Effector memory CD4-positive, alpha-beta T cell (primary cell): ENCODE measurements around the gene ATF7.
A peak's percentile ranks its signal among the peaks of the same experiment; 100 is the strongest.
"Not testable (repeated sequence)": the region's sequence is repeated elsewhere in the genome, so short reads cannot be mapped to it uniquely, and the experiment has no call there.

Source experiments
- DNase-seq, 3 donors: peaks; one replicate each; pipeline ENCODE4 v3.0.0-alpha.2; 2020
- H3K27ac ChIP-seq: 2 replicates; pipeline ENCODE4 v1.7.0; 2013; ENCODE audit warnings: mild to moderate bottlenecking, low read length, moderate library complexity; ENCODE audit not compliant: insufficient read depth, poor library complexity, severe bottlenecking
- H3K27me3 ChIP-seq: replicated peaks from 2 replicates; pipeline ENCODE4 v1.7.0; 2013; ENCODE audit warnings: mild to moderate bottlenecking, low read length; ENCODE audit not compliant: insufficient read depth, control insufficient read depth, poor library complexity, severe bottlenecking
- H3K36me3 ChIP-seq: 2 replicates; pipeline ENCODE4 v1.7.0; 2013; ENCODE audit warnings: mild to moderate bottlenecking, low read length, moderate library complexity; ENCODE audit not compliant: control insufficient read depth, insufficient read depth
- H3K4me1 ChIP-seq: 2 replicates; pipeline ENCODE4 v1.7.0; 2013; ENCODE audit warnings: low read length, mild to moderate bottlenecking; ENCODE audit not compliant: control insufficient read depth, insufficient read depth, poor library complexity, severe bottlenecking
- H3K4me3 ChIP-seq: 2 replicates; pipeline ENCODE4 v1.7.0; 2013; ENCODE audit warnings: low read length, low read depth, mild to moderate bottlenecking; ENCODE audit not compliant: insufficient read depth, poor library complexity, severe bottlenecking
- H3K9me3 ChIP-seq: 2 replicates; pipeline ENCODE4 v1.7.0; 2013; ENCODE audit warnings: mild to moderate bottlenecking, low read length, moderate library complexity; ENCODE audit not compliant: control insufficient read depth

The ATF7 gene

DNA sequence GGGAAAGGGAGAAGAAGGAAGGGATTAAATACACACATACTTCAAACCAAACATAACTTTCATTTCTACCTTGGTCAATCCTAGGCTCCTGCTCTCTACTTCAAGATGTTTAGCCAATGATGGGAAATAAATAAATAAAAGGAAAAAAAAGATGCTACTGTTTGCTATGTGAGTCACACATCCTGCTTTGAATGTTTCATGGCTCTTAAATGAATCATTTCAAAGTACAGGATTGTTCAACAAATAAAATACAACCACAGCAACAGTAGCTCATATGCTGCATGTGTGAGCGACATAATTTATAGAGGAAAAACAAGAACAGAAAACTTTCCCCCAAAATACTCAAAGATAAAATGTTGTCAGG, 64.6 kb downstream of the ATF7 start:
- DNase-seq: no peak
- Histone ChIP-seq H3K27ac (no peak overlapping the region), H3K4me3 (no peak overlapping the region)

DNA sequence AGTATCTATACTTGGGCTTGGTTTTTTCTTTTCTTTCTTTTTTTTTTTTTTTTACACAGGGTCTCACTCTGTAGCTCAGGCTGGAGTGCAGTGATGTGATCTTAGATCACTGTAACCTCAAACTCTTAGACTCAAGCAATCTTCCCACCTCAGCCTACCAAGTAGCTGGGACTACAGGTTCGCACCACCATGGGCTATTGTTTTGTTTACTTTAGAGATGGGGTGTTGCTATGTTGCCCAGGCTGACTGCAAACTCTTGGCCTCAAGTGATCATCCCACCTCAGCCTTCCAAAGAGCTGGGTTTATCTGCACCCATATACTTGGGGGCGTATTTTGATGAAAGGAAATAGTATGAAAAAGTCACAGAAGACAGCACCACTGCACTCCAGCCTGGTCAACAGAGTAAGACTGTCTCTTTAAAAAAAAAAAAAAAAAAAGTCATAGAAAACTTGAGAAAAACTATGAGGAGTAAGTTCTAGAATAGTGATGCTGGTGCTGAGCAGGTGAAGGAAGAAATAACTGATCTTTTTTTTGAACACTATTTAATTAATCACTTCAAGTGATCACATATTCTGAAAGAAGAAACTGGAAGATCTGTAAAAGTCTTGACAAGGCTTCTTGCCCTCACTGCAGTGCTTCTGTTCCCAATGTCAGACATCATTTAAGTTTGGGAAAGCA, 65.1 kb downstream of the ATF7 start:
- H3K4me3 ChIP-seq: no peak overlapping the region

More for the DNA sequence above, 64.6 kb downstream of the ATF7 start:
- no peaks in the 10 kb centered on the region for H3K27me3 ChIP-seq
- H3K4me1 ChIP-seq: peaks cover 10% of the 10 kb centered on the region
- H3K9me3 ChIP-seq: no peaks in the 10 kb centered on the region
- no peaks in the 10 kb centered on the region for H3K36me3 ChIP-seq

DNA sequence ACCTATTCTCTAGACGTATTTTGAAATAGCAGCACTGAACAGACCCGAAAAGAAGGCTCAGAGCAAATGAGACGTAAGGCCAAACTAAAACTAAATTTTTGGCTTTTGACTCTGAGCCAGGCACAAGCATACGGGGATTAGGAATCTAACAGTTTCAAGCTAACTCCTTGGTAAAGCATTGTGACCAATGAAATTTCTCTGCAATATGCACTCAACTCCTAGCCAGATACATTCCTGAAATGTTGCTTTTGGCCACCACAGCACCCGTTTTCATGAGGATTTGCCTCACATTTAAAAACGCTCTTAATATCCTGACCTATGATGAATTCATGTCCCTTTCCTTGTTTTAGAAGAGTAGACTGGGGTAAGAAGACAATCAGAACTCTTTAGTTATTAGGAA, 65.8 kb downstream of the ATF7 start:
- peaks cover 10% of the 10 kb centered on the region for H3K4me1 ChIP-seq
- DNase-seq: no peak
- H3K27ac ChIP-seq: no peak overlapping the region
- no peaks in the 10 kb centered on the region for H3K36me3 ChIP-seq
- no peaks in the 10 kb centered on the region for H3K27me3 ChIP-seq
- H3K4me3 ChIP-seq: no peak overlapping the region
- no peaks in the 10 kb centered on the region for H3K9me3 ChIP-seq

More for the DNA sequence above, 65.1 kb downstream of the ATF7 start:
- peaks cover 10% of the 10 kb centered on the region for H3K4me1 ChIP-seq
- DNase-seq: no peak
- H3K27me3 ChIP-seq: no peaks in the 10 kb centered on the region
- no peak overlapping the region for H3K27ac ChIP-seq
- no peaks in the 10 kb centered on the region for H3K9me3 ChIP-seq
- no peaks in the 10 kb centered on the region for H3K36me3 ChIP-seq

DNA sequence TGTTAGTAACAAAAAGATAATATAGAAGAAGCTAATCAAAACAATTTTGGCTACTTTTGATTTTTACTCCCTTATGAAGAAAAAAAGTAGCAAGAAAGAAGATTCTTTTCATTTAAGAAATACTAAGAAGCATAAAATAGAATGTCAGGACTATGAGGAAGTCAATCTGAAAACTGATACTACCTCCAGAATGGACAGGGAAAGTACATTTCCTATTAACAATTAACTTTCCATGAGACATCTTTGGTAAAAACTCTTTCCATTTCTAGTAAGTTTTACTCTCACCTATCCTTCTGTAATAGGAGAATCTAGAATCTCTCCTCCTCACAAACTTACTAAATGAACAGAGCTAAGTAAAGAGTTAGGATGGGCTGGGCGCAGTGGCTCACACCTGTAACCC, 67.6 kb downstream of the ATF7 start:
- Histone ChIP-seq H3K9me3 (no peaks in the 10 kb centered on the region), H3K4me3 (no peak overlapping the region), H3K4me1 (peaks cover under 1% of the 10 kb centered on the region), H3K36me3 (no peaks in the 10 kb centered on the region), H3K27me3 (no peaks in the 10 kb centered on the region), H3K27ac (no peak overlapping the region)
- no peak for DNase-seq

DNA sequence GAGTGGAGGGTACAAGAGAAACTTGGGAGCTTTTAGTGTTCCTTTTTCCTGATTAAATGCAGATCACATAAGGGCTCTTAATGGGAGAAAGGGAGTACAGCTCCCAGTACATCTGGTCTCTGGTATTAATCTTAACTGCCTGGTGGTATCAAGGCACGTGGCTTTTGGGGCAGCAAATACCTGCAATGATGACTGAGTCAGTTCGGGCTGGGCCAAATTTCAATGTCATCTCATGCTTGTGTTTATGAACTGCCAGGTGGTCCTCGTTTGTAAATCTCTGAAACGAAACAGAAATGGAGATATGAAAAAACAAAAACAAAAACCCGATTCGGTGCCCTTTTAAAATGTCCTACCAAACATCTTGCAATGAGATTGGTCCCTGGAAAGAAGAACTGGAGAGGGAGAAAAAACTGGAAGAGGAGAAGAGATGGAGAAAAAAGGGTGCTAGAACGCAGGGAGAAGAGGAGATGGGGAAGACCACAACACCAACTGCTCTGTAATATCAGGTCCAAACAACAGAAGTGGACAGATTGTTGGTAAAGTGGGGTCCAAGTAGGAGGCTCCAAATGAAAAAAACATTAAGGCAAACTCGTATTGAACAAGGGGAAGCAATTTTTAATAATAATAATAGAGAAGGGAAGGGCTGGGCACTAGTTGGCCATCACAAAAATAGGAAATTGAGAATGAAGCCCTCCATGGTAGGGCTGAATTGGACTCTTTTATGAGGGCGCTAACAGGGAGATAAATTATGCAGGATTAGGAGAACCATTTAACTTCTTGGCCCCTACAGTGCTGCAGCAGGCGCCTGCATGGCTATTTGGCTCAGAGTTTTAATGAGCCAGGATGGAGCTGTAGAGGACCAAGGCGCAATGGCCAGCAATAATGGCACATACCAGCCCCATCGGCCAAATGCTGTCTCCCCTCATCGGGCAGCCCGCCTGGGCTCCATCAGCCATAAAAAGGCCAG, 73.5 kb downstream of the ATF7 start:
- H3K4me3 ChIP-seq: no peak overlapping the region
- peaks cover 17% of the 10 kb centered on the region for H3K36me3 ChIP-seq
- H3K9me3 ChIP-seq: no peaks in the 10 kb centered on the region
- no peaks in the 10 kb centered on the region for H3K27me3 ChIP-seq
- no peaks in the 10 kb centered on the region for H3K4me1 ChIP-seq
- DNase-seq: no peak
- H3K27ac ChIP-seq: no peak overlapping the region

DNA sequence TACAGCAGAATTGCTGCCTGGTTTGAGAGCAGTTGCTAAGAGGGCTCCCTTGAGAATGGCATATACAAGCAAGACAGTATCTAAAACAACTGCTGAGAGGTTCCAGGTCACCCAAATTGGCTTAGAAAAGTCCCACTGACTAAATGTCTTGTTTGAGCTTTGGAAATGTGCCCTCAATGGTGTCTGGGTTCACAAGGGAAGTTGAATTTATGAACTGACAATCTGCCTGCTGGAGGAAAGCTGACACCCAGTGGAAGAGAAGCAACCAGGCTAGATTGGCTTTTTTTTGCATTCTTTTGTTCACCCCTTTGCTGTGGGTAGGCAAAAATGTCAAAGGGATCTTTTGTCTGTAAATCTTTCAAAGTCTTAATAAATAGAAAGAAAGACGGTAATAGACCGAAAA, 74.3 kb downstream of the ATF7 start:
- H3K4me1 ChIP-seq: no peaks in the 10 kb centered on the region
- H3K4me3 ChIP-seq: no peak overlapping the region
- H3K9me3 ChIP-seq: no peaks in the 10 kb centered on the region
- H3K36me3 ChIP-seq: peaks cover 17% of the 10 kb centered on the region
- H3K27me3 ChIP-seq: no peaks in the 10 kb centered on the region
- no peak for DNase-seq
- no peak overlapping the region for H3K27ac ChIP-seq

DNA sequence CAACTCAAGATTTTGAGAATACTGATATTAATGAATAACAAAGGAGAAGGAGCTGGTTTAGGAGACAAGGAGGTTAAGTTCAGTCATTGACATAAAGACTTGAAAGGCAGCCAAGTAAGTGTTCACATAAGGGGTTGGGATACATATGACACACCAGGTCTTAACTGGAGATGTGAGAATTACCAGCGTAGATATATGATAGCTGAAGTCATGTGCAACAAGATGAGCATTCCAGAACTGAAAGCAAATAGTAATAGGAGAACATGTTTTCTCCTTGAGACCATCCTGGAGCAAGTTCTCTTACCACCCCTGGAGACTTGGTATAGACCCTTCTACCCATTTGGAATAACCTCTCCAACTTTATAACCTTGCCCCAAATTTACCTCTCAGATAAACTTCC, 75.6 kb downstream of the ATF7 start:
- Histone ChIP-seq H3K27ac (no peak overlapping the region), H3K4me3 (no peak overlapping the region), H3K27me3 (no peaks in the 10 kb centered on the region), H3K9me3 (no peaks in the 10 kb centered on the region), H3K4me1 (no peaks in the 10 kb centered on the region), H3K36me3 (peaks cover 17% of the 10 kb centered on the region)
- DNase-seq: no peak

DNA sequence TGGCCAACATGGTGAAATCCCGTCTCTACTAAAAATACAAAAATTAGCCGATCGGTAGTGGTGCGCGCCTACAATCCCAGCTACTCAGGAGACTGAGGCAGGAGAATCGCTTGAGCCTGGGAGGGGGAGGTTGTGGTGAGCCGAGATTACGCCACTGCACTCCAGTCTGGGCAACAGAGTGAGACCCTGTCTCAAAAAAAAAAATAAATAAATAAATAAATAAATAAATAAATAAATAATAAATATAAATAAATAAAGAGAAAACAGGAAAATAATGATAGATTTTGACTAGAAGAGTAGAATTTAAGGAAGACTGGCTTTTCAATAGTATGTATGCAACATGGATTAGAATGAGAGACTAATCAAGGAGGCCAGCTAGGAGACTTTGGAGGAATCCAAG, 76.1 kb downstream of the ATF7 start:
- H3K27me3 ChIP-seq, H3K4me1 ChIP-seq, H3K4me3 ChIP-seq, H3K9me3 ChIP-seq, DNase-seq, H3K27ac ChIP-seq: not testable (repeated sequence)
- H3K36me3 ChIP-seq: peaks cover 17% of the 10 kb centered on the region

DNA sequence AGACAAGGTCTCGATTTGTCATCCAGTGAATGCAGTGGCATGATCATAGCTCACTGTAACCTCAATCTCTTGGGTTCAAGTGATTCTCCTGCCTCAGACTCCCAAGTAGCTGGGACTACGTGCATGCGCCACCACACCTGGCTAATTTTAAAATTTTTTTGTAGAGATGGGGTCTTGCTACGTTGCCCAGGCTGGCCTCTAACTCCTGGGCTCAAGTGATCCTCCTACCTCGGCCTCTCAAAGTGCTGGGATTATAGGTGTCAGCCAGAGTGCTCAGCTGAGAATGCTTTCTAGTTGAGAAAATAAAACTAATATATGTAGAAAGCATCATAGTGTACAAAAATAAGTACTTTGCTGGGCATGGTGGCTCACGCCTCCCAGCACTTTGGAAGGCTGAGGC, 77.8 kb downstream of the ATF7 start:
- H3K27ac ChIP-seq, H3K4me1 ChIP-seq, DNase-seq, H3K27me3 ChIP-seq, H3K9me3 ChIP-seq, H3K4me3 ChIP-seq: not testable (repeated sequence)
- H3K36me3 ChIP-seq: peaks cover 17% of the 10 kb centered on the region

DNA sequence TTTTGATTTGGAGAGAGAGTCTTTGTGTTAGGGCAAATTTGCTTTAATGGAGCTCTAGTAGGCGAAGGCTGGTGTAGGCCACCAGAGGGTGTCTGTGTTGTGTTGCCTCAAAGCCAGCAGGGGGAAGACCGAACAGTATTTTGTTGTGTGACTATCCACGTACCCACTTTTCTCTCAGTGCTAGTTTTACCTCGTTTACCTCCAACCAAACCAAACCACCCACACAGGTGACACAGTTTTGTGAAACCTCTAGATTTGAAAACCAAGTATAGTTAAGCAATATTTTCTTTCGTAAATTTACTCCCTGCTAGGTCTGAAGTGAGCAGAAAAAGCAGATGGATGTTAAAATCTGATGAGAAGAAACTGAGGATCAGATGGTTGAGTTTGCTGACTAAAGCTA, 82.6 kb downstream of the ATF7 start:
- Histone ChIP-seq H3K36me3 (peaks cover 18% of the 10 kb centered on the region), H3K27me3 (no peaks in the 10 kb centered on the region), H3K4me3 (no peak overlapping the region), H3K27ac (peak overlapping the region; percentile 1), H3K4me1 (no peaks in the 10 kb centered on the region), H3K9me3 (no peaks in the 10 kb centered on the region)
- DNase-seq: peak in 2 of 3 donors; percentile 1 to 7
